Smooth muscle cell of bladder (primary cell): Measurements from ENCODE around the gene SPNS2. TPM values are rescaled to one million over a fixed set of nuclear protein-coding genes. Genes with fewer than 3 reads are reported as not detected.

Experiments used
- total RNA-seq: library from RNA; depleted of rRNA; stranded (reverse); fragments of >200 nt; gene quantifications from 2 replicates; pipeline ENCODE4 v1.2.3, GENCODE V29; 2014

Gene SPNS2
- total RNA-seq = 3.7 and 5.3 TPM in 2 replicates

DNA sequence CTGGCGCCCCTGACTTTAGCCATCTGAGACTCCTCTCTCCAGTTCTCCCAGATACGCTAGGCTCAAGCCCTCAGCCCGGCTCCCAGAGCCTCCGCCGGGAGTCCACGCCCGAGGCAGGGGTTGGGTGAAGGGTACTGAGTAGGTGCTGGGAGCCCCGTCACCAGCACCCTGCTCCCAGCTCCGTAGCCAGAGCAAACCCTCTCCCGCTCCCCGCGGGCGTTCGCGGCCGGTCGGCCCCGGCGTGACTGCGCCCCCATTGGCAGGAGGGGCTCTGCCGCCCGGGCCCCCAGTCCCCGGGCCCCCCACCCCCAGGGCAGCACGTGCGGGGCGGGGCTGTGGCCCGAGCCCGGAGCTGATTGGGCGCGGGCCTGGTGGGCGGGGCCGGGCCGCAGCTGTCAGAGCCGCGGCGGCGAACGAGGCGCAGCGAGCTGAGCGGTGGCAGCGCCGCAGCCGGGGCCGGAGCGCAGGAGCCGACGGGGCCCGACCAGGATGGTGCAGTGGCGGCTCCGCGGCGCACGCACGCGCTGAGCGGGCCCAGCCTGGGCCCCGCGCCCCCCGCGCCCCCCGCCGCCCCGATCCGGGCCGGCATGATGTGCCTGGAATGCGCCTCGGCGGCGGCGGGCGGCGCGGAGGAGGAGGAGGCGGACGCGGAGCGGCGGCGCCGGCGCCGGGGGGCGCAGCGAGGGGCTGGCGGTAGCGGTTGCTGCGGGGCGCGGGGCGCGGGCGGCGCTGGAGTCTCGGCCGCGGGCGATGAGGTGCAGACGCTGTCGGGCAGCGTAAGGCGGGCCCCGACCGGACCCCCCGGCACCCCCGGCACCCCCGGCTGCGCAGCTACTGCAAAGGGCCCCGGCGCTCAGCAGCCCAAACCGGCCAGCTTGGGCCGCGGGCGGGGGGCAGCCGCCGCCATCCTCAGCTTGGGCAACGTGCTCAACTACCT lies at the start of gene SPNS2:
SPNS2 (plus strand) TSS at position 421 of the 937 bp plus-strand sequence; CDS start at position 588, 167 bp downstream.

GRCh38 chr17:4554997-4555799 lies 56.5 kb downstream of the SPNS2 start, which contains the start of gene MYBBP1A:
Gene MYBBP1A, minus strand, starts transcription at chr17:4555384. Its CDS starts 60 bp downstream, at chr17:4555324.

DNA sequence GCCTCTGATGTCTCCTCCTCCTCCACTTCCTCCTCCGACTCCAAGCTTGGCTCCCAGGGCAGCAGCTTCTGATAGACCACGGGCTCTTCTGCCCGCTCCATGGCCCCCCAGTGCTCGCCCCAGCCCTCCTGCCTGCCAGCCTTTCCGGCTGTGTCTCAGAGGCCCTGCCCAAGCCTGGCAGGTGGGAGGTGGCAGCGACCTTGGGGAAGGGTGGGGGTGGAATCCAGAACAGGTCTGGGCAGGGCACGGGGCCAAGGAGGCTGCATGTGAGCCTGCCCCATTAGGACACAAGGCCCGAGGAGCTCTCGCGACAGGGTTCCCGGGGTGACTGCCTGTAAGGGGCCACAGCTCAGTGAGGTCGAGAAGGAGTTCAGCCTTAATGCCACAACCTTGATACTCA lies 61.7 kb downstream of the SPNS2 start, which contains the start of gene GGT6:
GGT6 (minus strand) TSS at position 157 of the 400 bp plus-strand sequence; CDS start at position 101, 56 bp downstream.

GRCh38 chr17:4584101-4584916 lies 85.6 kb downstream of the SPNS2 start, which contains the start of gene SMTNL2:
Gene SMTNL2, plus strand, starts transcription at chr17:4584529. Its CDS starts 77 bp downstream, at chr17:4584606.

Other genes starting within 250 kb of the SPNS2 start
- 29.2 and 32.6 TPM in 2 replicates for gene ANKFY1, start 234.9 kb upstream of the SPNS2 start, total RNA-seq
- gene UBE2G1, start 132.2 kb upstream of the SPNS2 start, total RNA-seq = 17.9 and 19.3 TPM in 2 replicates
- gene SPNS3, start 64.9 kb upstream of the SPNS2 start, total RNA-seq = under 0.01 and 0.09 TPM in 2 replicates
- gene MYBBP1A, start 56.5 kb downstream of the SPNS2 start, total RNA-seq = 43.8 and 59.7 TPM in 2 replicates
- not detected in 2 replicates for gene GGT6, start 61.7 kb downstream of the SPNS2 start, total RNA-seq
- 0.28 and 0.37 TPM in 2 replicates for gene SMTNL2, start 85.6 kb downstream of the SPNS2 start, total RNA-seq
- not detected in 2 replicates for gene ALOX15, start 142.8 kb downstream of the SPNS2 start, total RNA-seq
- 9.0 and 11.9 TPM in 2 replicates for gene PELP1, start 205.3 kb downstream of the SPNS2 start, total RNA-seq
- 2.1 and 3.2 TPM in 2 replicates for gene ARRB2, start 211.8 kb downstream of the SPNS2 start, total RNA-seq
- 10.4 and 16.5 TPM in 2 replicates for gene MED11, start 232.5 kb downstream of the SPNS2 start, total RNA-seq
- gene ZMYND15, start 241.0 kb downstream of the SPNS2 start, total RNA-seq = 0.09 and 0.14 TPM in 2 replicates
- 1.8 and 2.1 TPM in 2 replicates for gene CXCL16, start 241.0 kb downstream of the SPNS2 start, total RNA-seq